Measurements from ENCODE around the gene MARCHF10.

Gene MARCHF10

DNA sequence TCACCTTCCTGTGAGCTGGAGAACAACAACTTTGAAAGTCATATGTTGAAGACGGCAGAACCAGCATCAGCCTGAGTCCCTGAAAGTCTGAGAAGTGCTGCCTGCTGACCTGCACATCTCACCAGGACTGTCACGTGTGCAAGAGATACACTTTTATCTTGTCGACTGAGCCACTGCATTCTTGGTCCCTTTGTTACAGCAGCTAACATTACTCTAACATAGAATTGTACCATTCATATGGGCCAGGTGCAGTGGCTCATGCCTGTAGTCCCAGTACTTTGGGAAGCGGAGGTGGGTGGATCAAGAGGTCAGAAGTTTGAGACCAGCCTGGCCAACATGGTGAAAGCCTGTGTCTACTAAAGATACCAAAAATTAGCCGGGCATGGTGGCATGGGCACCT is 40.1 kb downstream of the MARCHF10 start:
- no peaks in the 10 kb centered on the region for H4K20me1 ChIP-seq (ENCODE audit: insufficient read depth, low read length)
- no peak overlapping the region for H3K9ac ChIP-seq (ENCODE audit: low read length)
- H3K36me3 ChIP-seq (replicated peaks; ENCODE audit: low read depth, low read length) = no peaks in the 10 kb centered on the region
- no peak overlapping the region for H3K4me2 ChIP-seq (ENCODE audit: low read length)
- TF ChIP-seq, protein P1, sequence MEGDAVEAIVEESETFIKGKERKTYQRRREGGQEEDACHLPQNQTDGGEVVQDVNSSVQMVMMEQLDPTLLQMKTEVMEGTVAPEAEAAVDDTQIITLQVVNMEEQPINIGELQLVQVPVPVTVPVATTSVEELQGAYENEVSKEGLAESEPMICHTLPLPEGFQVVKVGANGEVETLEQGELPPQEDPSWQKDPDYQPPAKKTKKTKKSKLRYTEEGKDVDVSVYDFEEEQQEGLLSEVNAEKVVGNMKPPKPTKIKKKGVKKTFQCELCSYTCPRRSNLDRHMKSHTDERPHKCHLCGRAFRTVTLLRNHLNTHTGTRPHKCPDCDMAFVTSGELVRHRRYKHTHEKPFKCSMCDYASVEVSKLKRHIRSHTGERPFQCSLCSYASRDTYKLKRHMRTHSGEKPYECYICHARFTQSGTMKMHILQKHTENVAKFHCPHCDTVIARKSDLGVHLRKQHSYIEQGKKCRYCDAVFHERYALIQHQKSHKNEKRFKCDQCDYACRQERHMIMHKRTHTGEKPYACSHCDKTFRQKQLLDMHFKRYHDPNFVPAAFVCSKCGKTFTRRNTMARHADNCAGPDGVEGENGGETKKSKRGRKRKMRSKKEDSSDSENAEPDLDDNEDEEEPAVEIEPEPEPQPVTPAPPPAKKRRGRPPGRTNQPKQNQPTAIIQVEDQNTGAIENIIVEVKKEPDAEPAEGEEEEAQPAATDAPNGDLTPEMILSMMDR (IDR thresholded peaks at IDR 0.05; ENCODE audit: low read depth, low read length) = no peak
- no peak for TF ChIP-seq EZH2phosphoT487 (IDR thresholded peaks at IDR 0.05; ENCODE audit: low read depth)
- H3K27me3 ChIP-seq (ENCODE audit: low read depth, low read length) = 0 out of 2 replicates have a peak, but pooled peaks cover 3% of the 10 kb centered on the region
- no peak overlapping the region for H3K4me3 ChIP-seq (ENCODE audit: low read length)
- H2AFZ ChIP-seq (ENCODE audit: low read depth, low read length) = no peak overlapping the region
- H3K9me3 ChIP-seq (ENCODE audit: insufficient read depth, low read length) = no peaks in the 10 kb centered on the region
- H3K27ac ChIP-seq (ENCODE audit: low read length) = no peak overlapping the region
- no peaks in the 10 kb centered on the region for H3K79me2 ChIP-seq (ENCODE audit: low read length)
- H3K4me1 ChIP-seq (ENCODE audit: low read length) = no peaks in the 10 kb centered on the region

GRCh38 chr17:62765351-62765750 is 42.8 kb downstream of the MARCHF10 start:
- Histone ChIP-seq H3K27ac (ENCODE audit: low read length) (no peak overlapping the region), H4K20me1 (ENCODE audit: insufficient read depth, low read length) (no peaks in the 10 kb centered on the region), H3K27me3 (ENCODE audit: low read depth, low read length) (0 out of 2 replicates have a peak, but pooled peaks cover 6% of the 10 kb centered on the region), H3K79me2 (ENCODE audit: low read length) (no peaks in the 10 kb centered on the region), H3K4me3 (ENCODE audit: low read length) (no peak overlapping the region), H3K4me1 (ENCODE audit: low read length) (no peaks in the 10 kb centered on the region), H2AFZ (ENCODE audit: low read depth, low read length) (no peak overlapping the region), H3K9me3 (ENCODE audit: insufficient read depth, low read length) (no peaks in the 10 kb centered on the region), H3K36me3 (replicated peaks; ENCODE audit: low read depth, low read length) (no peaks in the 10 kb centered on the region), H3K4me2 (ENCODE audit: low read length) (no peak overlapping the region), H3K9ac (ENCODE audit: low read length) (no peak overlapping the region)
- TF ChIP-seq EZH2phosphoT487 (IDR thresholded peaks at IDR 0.05; ENCODE audit: low read depth) = no peak
- TF ChIP-seq, protein P1 (IDR thresholded peaks at IDR 0.05; ENCODE audit: low read depth, low read length) = no peak

DNA sequence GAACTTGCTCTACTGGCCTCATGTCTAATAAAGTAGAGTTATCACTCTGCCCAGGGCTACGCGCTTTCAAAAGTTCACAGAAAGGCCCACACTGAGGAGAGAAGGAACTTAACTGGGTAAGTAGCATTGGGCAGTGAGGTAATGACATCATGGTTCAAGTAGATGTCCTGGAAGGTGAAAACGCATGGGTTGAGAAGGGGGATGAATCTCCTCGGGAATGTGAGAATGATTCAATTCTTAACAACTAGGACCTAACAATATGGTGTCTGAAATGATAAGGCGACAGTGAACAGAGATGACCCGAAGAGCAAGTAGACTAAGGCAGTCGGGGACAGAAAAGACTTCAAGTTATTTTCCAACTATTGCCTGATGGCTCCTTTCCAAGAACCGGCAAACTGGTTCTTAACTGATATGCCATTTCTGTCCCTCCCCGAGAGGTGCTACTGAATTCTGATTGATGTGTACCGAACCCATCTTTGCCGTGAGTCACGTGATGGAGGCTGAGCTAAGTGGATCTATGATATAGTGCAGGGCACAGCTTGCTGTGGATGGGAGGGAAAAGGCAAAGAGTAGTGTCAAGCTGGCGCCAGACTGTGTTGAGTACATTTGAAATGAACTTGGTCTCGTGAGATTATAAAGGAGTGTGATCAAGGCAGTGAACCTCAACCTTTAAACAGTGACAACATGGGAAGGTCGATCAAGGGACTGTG is 44.1 kb downstream of the MARCHF10 start:
- no peak for TF ChIP-seq EZH2phosphoT487 (IDR thresholded peaks at IDR 0.05; ENCODE audit: low read depth)
- TF ChIP-seq, protein P1 (IDR thresholded peaks at IDR 0.05; ENCODE audit: low read depth, low read length) = no peak
- Histone ChIP-seq H4K20me1 (ENCODE audit: insufficient read depth, low read length) (no peaks in the 10 kb centered on the region), H3K27me3 (ENCODE audit: low read depth, low read length) (peaks cover 11% of the 10 kb centered on the region; the same call in 1 of the 2 replicates), H2AFZ (ENCODE audit: low read depth, low read length) (no peak overlapping the region), H3K27ac (ENCODE audit: low read length) (no peak overlapping the region), H3K36me3 (replicated peaks; ENCODE audit: low read depth, low read length) (no peaks in the 10 kb centered on the region), H3K4me1 (ENCODE audit: low read length) (no peaks in the 10 kb centered on the region), H3K79me2 (ENCODE audit: low read length) (no peaks in the 10 kb centered on the region), H3K4me2 (ENCODE audit: low read length) (no peak overlapping the region), H3K9ac (ENCODE audit: low read length) (no peak overlapping the region), H3K9me3 (ENCODE audit: insufficient read depth, low read length) (no peaks in the 10 kb centered on the region), H3K4me3 (ENCODE audit: low read length) (no peak overlapping the region)

GRCh38 chr17:62761884-62762283 is 46.2 kb downstream of the MARCHF10 start:
- Histone ChIP-seq H3K9ac (ENCODE audit: low read length) (no peak overlapping the region), H3K4me3 (ENCODE audit: low read length) (no peak overlapping the region), H2AFZ (ENCODE audit: low read depth, low read length) (no peak overlapping the region), H3K9me3 (ENCODE audit: insufficient read depth, low read length) (no peaks in the 10 kb centered on the region), H3K36me3 (replicated peaks; ENCODE audit: low read depth, low read length) (no peaks in the 10 kb centered on the region), H3K27me3 (ENCODE audit: low read depth, low read length) (peaks cover 18% of the 10 kb centered on the region), H3K27ac (ENCODE audit: low read length) (no peak overlapping the region), H3K79me2 (ENCODE audit: low read length) (no peaks in the 10 kb centered on the region), H3K4me2 (ENCODE audit: low read length) (no peak overlapping the region), H3K4me1 (ENCODE audit: low read length) (peaks cover 9% of the 10 kb centered on the region), H4K20me1 (ENCODE audit: insufficient read depth, low read length) (no peaks in the 10 kb centered on the region)
- no peak for TF ChIP-seq EZH2phosphoT487 (IDR thresholded peaks at IDR 0.05; ENCODE audit: low read depth)
- TF ChIP-seq, protein P1 (IDR thresholded peaks at IDR 0.05; ENCODE audit: low read depth, low read length) = no peak

All from OCI-LY3 (cell line).